ENCODE measurements around the gene ACRV1.

GRCh38 chr11:125625225-125625629 is 55.4 kb downstream of the ACRV1 start:
- TF ChIP-seq CREB1 (CRISPR knock-in tag; IDR thresholded peaks at IDR 0.05; ENCODE audit: low read depth) (no peak), CTCF (conservative IDR thresholded peaks at IDR 0.05; ENCODE audit: low read depth in 2 of 2) (no peak), POLR2AphosphoS5 (IDR thresholded peaks at IDR 0.05; ENCODE audit: low read depth) (no peak), EZH2 (IDR thresholded peaks at IDR 0.05; ENCODE audit: low read depth, unreplicated experiment) (no peak), REST (IDR thresholded peaks at IDR 0.05; ENCODE audit: unreplicated experiment) (no peak), JUNB (IDR thresholded peaks at IDR 0.05; ENCODE audit: unreplicated experiment) (no peak), EZH2phosphoT487 (IDR thresholded peaks at IDR 0.05; ENCODE audit: unreplicated experiment) (no peak), NANOG (IDR thresholded peaks at IDR 0.05; ENCODE audit: borderline replicate concordance) (no peak), STAT1 (IDR thresholded peaks at IDR 0.05; ENCODE audit: unreplicated experiment) (no peak), ETS1 (IDR thresholded peaks at IDR 0.05) (no peak), ZNF114 (CRISPR knock-in tag; IDR thresholded peaks at IDR 0.05) (no peak), ZNF331 (CRISPR knock-in tag; IDR thresholded peaks at IDR 0.05; ENCODE audit: low read depth) (no peak), ZNF462 (CRISPR knock-in tag; IDR thresholded peaks at IDR 0.05) (no peak)
